Measurements from ENCODE around the gene SORBS1. TPM values are rescaled to one million over a fixed set of nuclear protein-coding genes. Genes with fewer than 3 reads are reported as not detected.

The SORBS1 gene
- total RNA-seq, 1 donor from 2014 or later: 116 TPM

DNA sequence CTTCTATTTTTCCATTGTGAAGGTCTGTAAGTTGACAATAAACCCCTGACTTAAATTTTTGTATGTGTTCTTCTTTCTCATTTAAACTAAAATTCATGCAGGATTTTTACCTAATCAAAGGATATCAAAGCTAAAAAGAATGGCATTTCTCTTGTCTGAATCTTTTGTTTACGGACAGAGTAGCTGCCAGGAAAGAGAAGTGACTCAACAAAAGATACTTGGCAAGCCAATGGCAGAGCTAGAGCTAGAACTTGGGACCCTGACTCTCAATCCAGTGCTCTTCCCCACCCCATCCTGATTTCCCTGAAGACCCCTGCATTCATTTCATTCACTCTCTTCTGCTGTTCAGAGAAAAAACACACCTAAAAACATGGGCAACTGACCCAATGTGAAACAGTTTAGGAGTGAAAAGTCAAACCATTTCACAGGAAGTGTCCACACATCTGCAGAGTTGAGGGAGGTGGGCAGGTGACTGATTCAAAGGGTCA lies 230.2 kb downstream of the SORBS1 start:
- Histone ChIP-seq H3K36me3 (no peaks in the 10 kb centered on the region), H3K27me3 (no peaks in the 10 kb centered on the region), H3K4me1 (peaks cover 18% of the 10 kb centered on the region), H3K27ac (no peak overlapping the region), H3K4me3 (no peak overlapping the region), H3K9me3 (no peaks in the 10 kb centered on the region)
- intact Hi-C loops (cut with DNase I): no loop called here
- TF ChIP-seq POLR2A (IDR thresholded peaks at IDR 0.05) (no peak), POLR2AphosphoS5 (IDR thresholded peaks at IDR 0.05; ENCODE audit: insufficient read depth in 1 of 2, low read depth in 1 of 2) (no peak)
- TF ChIP-seq, protein P1, sequence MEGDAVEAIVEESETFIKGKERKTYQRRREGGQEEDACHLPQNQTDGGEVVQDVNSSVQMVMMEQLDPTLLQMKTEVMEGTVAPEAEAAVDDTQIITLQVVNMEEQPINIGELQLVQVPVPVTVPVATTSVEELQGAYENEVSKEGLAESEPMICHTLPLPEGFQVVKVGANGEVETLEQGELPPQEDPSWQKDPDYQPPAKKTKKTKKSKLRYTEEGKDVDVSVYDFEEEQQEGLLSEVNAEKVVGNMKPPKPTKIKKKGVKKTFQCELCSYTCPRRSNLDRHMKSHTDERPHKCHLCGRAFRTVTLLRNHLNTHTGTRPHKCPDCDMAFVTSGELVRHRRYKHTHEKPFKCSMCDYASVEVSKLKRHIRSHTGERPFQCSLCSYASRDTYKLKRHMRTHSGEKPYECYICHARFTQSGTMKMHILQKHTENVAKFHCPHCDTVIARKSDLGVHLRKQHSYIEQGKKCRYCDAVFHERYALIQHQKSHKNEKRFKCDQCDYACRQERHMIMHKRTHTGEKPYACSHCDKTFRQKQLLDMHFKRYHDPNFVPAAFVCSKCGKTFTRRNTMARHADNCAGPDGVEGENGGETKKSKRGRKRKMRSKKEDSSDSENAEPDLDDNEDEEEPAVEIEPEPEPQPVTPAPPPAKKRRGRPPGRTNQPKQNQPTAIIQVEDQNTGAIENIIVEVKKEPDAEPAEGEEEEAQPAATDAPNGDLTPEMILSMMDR (IDR thresholded peaks at IDR 0.05): no peak
- no peak for DNase-seq (ENCODE audit: extremely low spot score in 2 of 2)

DNA sequence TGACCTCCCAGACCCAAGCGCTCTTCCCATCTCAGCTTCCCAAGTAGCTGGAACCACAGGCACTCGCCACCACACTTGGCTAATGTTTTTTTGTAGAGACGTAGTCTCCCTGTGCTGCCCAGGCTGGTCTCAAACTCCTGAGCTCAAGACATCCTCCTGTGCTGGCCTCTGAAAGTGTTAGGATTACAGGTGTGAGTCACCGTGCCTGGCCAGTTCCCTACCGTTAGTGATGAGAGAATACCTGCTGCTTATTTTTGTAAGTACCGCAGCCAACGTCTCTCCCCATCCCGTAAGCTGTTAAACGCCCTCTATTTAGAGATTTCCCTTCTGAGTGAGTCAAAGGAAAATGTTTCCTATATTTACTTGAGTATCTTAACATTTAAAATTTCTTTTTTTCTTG lies 231.9 kb downstream of the SORBS1 start:
- H3K4me3 ChIP-seq: no peak overlapping the region
- intact Hi-C loops (cut with DNase I): no loop called here
- no peak for DNase-seq (ENCODE audit: extremely low spot score in 2 of 2)
- no peak overlapping the region for H3K27ac ChIP-seq
- no peaks in the 10 kb centered on the region for H3K27me3 ChIP-seq
- TF ChIP-seq, protein P1 (IDR thresholded peaks at IDR 0.05): no peak
- TF ChIP-seq POLR2A (IDR thresholded peaks at IDR 0.05): no peak
- no peak for TF ChIP-seq POLR2AphosphoS5 (IDR thresholded peaks at IDR 0.05; ENCODE audit: insufficient read depth in 1 of 2, low read depth in 1 of 2)
- no peaks in the 10 kb centered on the region for H3K36me3 ChIP-seq
- no peaks in the 10 kb centered on the region for H3K9me3 ChIP-seq
- H3K4me1 ChIP-seq: peaks cover 4% of the 10 kb centered on the region

GRCh38 chr10:95328013-95328412 lies 233.2 kb downstream of the SORBS1 start:
- TF ChIP-seq POLR2AphosphoS5 (IDR thresholded peaks at IDR 0.05; ENCODE audit: insufficient read depth in 1 of 2, low read depth in 1 of 2) (no peak), POLR2A (IDR thresholded peaks at IDR 0.05) (no peak)
- TF ChIP-seq, protein P1 (IDR thresholded peaks at IDR 0.05): no peak
- Histone ChIP-seq H3K27ac (no peak overlapping the region), H3K9me3 (no peaks in the 10 kb centered on the region), H3K4me1 (no peaks in the 10 kb centered on the region), H3K27me3 (no peaks in the 10 kb centered on the region), H3K36me3 (no peaks in the 10 kb centered on the region), H3K4me3 (no peak overlapping the region)
- intact Hi-C loops (cut with DNase I): no loop called here
- no peak for DNase-seq (ENCODE audit: extremely low spot score in 2 of 2)

- H3K4me3 ChIP-seq: no peak overlapping the region
- H3K9me3 ChIP-seq: no peaks in the 10 kb centered on the region
- TF ChIP-seq POLR2A (IDR thresholded peaks at IDR 0.05) (no peak), POLR2AphosphoS5 (IDR thresholded peaks at IDR 0.05; ENCODE audit: insufficient read depth in 1 of 2, low read depth in 1 of 2) (no peak)
- TF ChIP-seq, protein P1 (IDR thresholded peaks at IDR 0.05): no peak
- H3K27ac ChIP-seq: no peak overlapping the region
- no peaks in the 10 kb centered on the region for H3K4me1 ChIP-seq
- intact Hi-C loops (cut with DNase I): no loop called here
- no peaks in the 10 kb centered on the region for H3K36me3 ChIP-seq
- DNase-seq (ENCODE audit: extremely low spot score in 2 of 2): no peak
- no peaks in the 10 kb centered on the region for H3K27me3 ChIP-seq
Observed at GRCh38 chr10:95327367-95327766, 233.8 kb downstream of the SORBS1 start.

GRCh38 chr10:95326396-95326795 lies 234.8 kb downstream of the SORBS1 start:
- H3K4me1 ChIP-seq: no peaks in the 10 kb centered on the region
- H3K4me3 ChIP-seq: no peak overlapping the region
- intact Hi-C loops (cut with DNase I): no loop called here
- no peak for DNase-seq (ENCODE audit: extremely low spot score in 2 of 2)
- H3K27me3 ChIP-seq: no peaks in the 10 kb centered on the region
- no peak overlapping the region for H3K27ac ChIP-seq
- H3K9me3 ChIP-seq: no peaks in the 10 kb centered on the region
- H3K36me3 ChIP-seq: no peaks in the 10 kb centered on the region
- TF ChIP-seq, protein P1 (IDR thresholded peaks at IDR 0.05): no peak
- no peak for TF ChIP-seq POLR2AphosphoS5 (IDR thresholded peaks at IDR 0.05; ENCODE audit: insufficient read depth in 1 of 2, low read depth in 1 of 2)
- no peak for TF ChIP-seq POLR2A (IDR thresholded peaks at IDR 0.05)
